Liver (tissue), 3 donors: ENCODE results near the gene C1D.

Source experiments
- ATF3 ChIP-seq: IDR thresholded peaks from 2 replicates; pipeline ENCODE4 v1.6.1; 2016; ENCODE audit warnings: antibody characterized with exemption
- CTCF ChIP-seq: fragments of 150-350 bp; IDR thresholded peaks from 2 replicates; pipeline ENCODE4 v1.5.1; 2017; ENCODE audit warnings: improper control_type of control experiment, low read depth, low read length; ENCODE audit not compliant: missing input control
- EGR1 ChIP-seq, 2 donors: IDR thresholded peaks; 2 replicates each; pipeline ENCODE4 v1.6.1; 2016 to 2018; ENCODE audit warnings: antibody characterized with exemption in 2 of 2, low read depth in 2 of 2
- FOXA2 ChIP-seq: IDR thresholded peaks from 2 replicates; pipeline ENCODE4 v1.6.1; 2016; ENCODE audit warnings: antibody characterized with exemption
- GABPA ChIP-seq, 2 donors: IDR thresholded peaks in 1 of 2; conservative IDR thresholded peaks in 1 of 2; 2 replicates each; pipeline ENCODE4 v1.6.1; 2016; ENCODE audit warnings: antibody characterized with exemption in 2 of 2, mild to moderate bottlenecking in 1 of 2, moderate library complexity in 1 of 2
- JUND ChIP-seq, 2 donors: IDR thresholded peaks; 2 replicates each; pipeline ENCODE4 v1.6.1; 2016; ENCODE audit warnings: antibody characterized with exemption in 2 of 2
- MAX ChIP-seq: IDR thresholded peaks from 2 replicates; pipeline ENCODE4 v1.6.1; 2016; ENCODE audit warnings: antibody characterized with exemption
- RAD21 ChIP-seq, 2 donors: IDR thresholded peaks; 2 replicates each; pipeline ENCODE4 v1.6.1; 2016; ENCODE audit warnings: antibody characterized with exemption in 2 of 2, mild to moderate bottlenecking in 2 of 2
- REST ChIP-seq: IDR thresholded peaks from 2 replicates; pipeline ENCODE4 v1.6.1; 2016; ENCODE audit warnings: antibody characterized with exemption, mild to moderate bottlenecking
- RXRA ChIP-seq, 2 donors: IDR thresholded peaks; 2 replicates each; pipeline ENCODE4 v1.6.1; 2017 to 2018; ENCODE audit warnings: antibody characterized with exemption in 2 of 2, mild to moderate bottlenecking in 1 of 2
- SP1 ChIP-seq: IDR thresholded peaks from 2 replicates; pipeline ENCODE4 v1.6.1; 2018; ENCODE audit warnings: antibody characterized with exemption, mild to moderate bottlenecking
- TAF1 ChIP-seq: conservative IDR thresholded peaks from 2 replicates; pipeline ENCODE4 v1.6.1; 2016; ENCODE audit warnings: antibody characterized with exemption, mild to moderate bottlenecking
- YY1 ChIP-seq: IDR thresholded peaks from 2 replicates; pipeline ENCODE4 v1.6.1; 2016; ENCODE audit warnings: antibody characterized with exemption, mild to moderate bottlenecking
- ZBTB33 ChIP-seq: IDR thresholded peaks from 2 replicates; pipeline ENCODE4 v1.6.1; 2016; ENCODE audit warnings: antibody characterized with exemption
- donor health status: healthy.
- donor health status: healthy.

- TF ChIP-seq GABPA (IDR thresholded peaks at IDR 0.05 in 1 of 2, conservative IDR thresholded peaks at IDR 0.05 in 1 of 2) (no peak), CTCF (no peak), TAF1 (no peak), RXRA (IDR thresholded peaks at IDR 0.05) (no peak), REST (no peak), SP1 (no peak), RAD21 (IDR thresholded peaks at IDR 0.05) (no peak), ZBTB33 (no peak), FOXA2 (no peak), JUND (IDR thresholded peaks at IDR 0.05) (no peak), MAX (no peak), ATF3 (no peak), YY1 (no peak), EGR1 (IDR thresholded peaks at IDR 0.05; ENCODE audit: low read depth in 2 of 2) (no peak)
Measured at GRCh38 chr2:68032702-68033101, 30.1 kb downstream of the C1D start.
